CD4-positive, alpha-beta T cell treated with Interleukin-12 subunit alpha and Interleukin-12 subunit beta, for 1 hour (primary cell): ENCODE measurements around the gene GJD2.

Source experiments
- DNase-seq: peaks from one replicate; pipeline ENCODE4 v3.0.0-alpha.2; 2020

Gene GJD2

GRCh38 chr15:34754674-34755418, at the start of gene GJD2:
Gene GJD2, minus strand, starts transcription at chr15:34754998. Its CDS starts 510 bp downstream, at chr15:34754488.
- no peak for DNase-seq

GRCh38 chr15:34804113-34804512, 49.3 kb upstream of the GJD2 start:
- no peak for DNase-seq

- no peak for DNase-seq
Observed at GRCh38 chr15:34802803-34803750, 48.3 kb upstream of the GJD2 start.

- no peak for DNase-seq
Observed at GRCh38 chr15:34802371-34802770, 47.6 kb upstream of the GJD2 start.

- DNase-seq, result no peak
Observed at GRCh38 chr15:34799149-34800101, 44.6 kb upstream of the GJD2 start.

GRCh38 chr15:34796847-34797435, 42.1 kb upstream of the GJD2 start:
- DNase-seq, result no peak

DNA sequence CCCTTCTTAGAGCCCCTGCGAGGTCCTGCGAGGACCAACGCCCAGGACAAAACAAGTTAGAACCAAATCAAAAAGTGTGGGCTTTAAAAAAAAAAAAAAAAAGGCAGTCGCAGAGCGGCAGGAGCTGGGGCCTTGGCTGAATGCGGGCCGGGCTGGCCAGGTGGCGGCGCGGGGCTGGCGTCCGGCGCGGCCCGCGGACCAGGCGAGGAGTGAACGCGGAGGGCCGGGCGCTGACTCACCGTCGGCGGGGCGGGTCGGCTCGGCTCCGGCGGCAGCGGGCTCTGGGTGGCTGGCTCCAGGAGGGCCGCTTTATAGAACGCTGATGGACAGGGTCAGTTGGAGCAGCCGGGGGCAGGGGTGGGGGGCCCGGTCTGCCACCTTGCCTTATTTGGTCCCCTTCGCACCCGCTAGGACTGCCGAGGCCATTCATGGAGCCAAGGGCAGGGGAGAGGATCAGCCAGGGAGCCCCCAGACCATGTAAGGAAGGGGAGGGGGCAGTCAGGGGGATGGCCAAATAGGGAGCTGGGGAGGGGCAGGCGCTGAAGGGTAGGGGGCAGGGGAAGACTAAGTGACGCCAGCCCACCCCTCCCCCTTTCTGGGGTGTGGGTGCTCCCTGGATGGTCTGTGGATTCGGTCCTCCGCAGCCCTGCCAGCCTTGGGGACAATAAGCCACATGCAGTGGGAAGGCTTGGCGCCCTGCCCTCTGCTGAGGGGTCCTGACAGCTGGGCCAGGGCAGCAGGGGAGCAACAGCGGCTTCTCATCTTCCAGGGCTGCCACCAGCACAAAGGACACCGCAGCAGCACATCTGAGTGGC, 40.7 kb upstream of the GJD2 start, which contains the start of gene ACTC1:
Gene ACTC1, minus strand, starts transcription at position 283 of the 815 bp plus-strand sequence. CDS start 741 bp downstream, outside the sequence.
- DNase-seq, result no peak

GRCh38 chr15:34794590-34795206, 39.9 kb upstream of the GJD2 start:
- DNase-seq, result no peak

GRCh38 chr15:34793901-34794300, 39.1 kb upstream of the GJD2 start:
- DNase-seq, result no peak

GRCh38 chr15:34793071-34793470, 38.3 kb upstream of the GJD2 start:
- no peak for DNase-seq

GRCh38 chr15:34791701-34792100, 36.9 kb upstream of the GJD2 start:
- no peak for DNase-seq

- DNase-seq, result no peak
Observed at GRCh38 chr15:34790121-34790520, 35.3 kb upstream of the GJD2 start.

DNA sequence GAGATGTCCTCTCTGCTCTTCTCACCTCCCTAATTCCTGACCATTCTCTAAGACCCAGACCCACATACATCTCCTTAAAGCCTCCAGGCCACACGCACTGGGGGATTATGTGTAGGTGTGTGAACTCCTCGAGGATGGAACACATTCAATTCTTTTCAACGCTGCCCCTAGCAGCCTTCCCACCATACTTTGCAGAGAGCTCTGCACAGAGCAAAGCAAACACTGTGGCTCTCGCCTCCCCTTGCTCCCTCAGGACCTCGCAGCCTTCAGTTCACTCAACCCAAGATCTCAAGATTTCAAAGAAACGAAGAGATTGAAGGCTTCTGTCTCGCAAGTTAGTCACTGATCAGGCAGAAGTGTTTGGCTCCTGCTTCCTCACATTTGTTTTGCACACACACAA, 34.5 kb upstream of the GJD2 start:
- no peak for DNase-seq

GRCh38 chr15:34786206-34786605, 31.4 kb upstream of the GJD2 start:
- DNase-seq, result no peak

GRCh38 chr15:34783991-34784390, 29.2 kb upstream of the GJD2 start:
- no peak for DNase-seq

- no peak for DNase-seq
Observed at GRCh38 chr15:34783431-34783830, 28.6 kb upstream of the GJD2 start.

DNA sequence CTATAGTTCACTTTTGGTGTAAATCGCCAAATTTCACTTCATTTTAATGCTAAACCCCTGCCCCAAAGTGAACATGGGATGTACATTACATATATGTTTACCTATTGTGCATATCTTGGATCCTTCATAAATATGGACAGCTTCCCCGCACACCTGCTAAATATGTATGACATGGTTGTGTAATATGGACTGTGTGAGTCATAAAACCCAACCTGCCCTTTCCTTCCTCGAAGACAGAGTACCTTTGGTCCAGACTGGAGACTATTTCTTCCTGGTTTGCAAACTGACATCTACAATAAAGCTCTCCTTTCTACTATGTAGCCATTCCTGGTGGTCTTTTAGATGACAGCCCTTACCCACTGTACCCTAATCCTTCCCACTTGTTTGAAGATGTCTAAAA, 28.1 kb upstream of the GJD2 start:
- no peak for DNase-seq

DNA sequence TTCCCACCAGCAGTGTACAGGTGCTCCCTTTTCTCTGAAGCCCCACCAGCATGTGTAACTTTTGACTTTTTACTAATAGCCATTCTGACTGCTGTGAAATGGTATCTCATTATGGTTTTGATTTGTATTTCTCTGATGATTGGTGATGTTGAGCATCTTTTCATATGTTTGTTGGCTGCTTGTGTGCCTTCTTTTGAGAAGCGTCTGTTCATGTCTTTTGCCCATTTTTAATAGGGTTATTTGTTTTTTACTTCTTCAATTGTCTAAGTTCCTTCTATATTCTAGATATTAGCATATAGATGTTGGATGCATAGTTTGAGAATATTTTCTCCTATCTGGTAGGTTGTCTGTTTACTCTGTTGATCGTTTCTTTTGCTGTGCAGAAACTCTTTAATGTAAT, 25.9 kb upstream of the GJD2 start:
- no peak for DNase-seq

- DNase-seq, result no peak
Observed at GRCh38 chr15:34776606-34777105, 21.9 kb upstream of the GJD2 start.

GRCh38 chr15:34773917-34774316, 19.1 kb upstream of the GJD2 start:
- DNase-seq, result no peak

DNA sequence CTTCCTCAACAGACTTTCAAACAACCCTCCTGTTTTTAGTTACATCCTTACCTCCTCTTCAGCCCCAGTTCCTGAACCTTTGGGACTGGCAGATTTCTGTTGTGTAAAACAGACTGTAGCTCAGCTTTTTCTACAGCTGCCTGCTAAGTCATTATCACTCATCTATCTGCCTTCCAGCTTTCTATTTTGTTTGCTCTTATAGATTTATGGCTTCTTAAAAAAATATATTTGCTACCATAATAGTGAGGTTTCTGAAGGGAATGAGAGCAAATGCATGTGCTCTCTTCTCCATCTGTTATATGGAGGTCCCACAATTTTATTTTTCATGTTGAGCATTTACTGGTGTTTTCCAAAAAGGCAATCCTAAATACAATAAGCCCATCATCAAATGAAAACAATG, 18.2 kb upstream of the GJD2 start:
- no peak for DNase-seq
